Stimulated activated CD8-positive, alpha-beta memory T cell treated with anti-CD3 and anti-CD28 coated beads, Interleukin-12 subunit alpha, Interleukin-12 subunit beta, amount 100 ng/mL, for 24 hours (primary cell): Measurements from ENCODE around the gene GRHL1.

Experiments
- DNase-seq: peaks from one replicate; pipeline ENCODE4 v3.0.0-alpha.2; 2020; ENCODE audit errors: extremely low read depth

The GRHL1 gene

GRCh38 chr2:9993488-9994165 is 42.1 kb downstream of the GRHL1 start:
- DNase-seq, result no peak

GRCh38 chr2:9994462-9994861 is 43.0 kb downstream of the GRHL1 start:
- no peak for DNase-seq

- DNase-seq, result no peak
Measured at GRCh38 chr2:9995059-9995458, 43.6 kb downstream of the GRHL1 start.

- DNase-seq, result no peak
Measured at GRCh38 chr2:9996321-9996720, 44.8 kb downstream of the GRHL1 start.

- DNase-seq, result no peak
Measured at GRCh38 chr2:9997936-9998335, 46.4 kb downstream of the GRHL1 start.

- no peak for DNase-seq
Measured at GRCh38 chr2:9998916-9999654, 47.6 kb downstream of the GRHL1 start.

- no peak for DNase-seq
Measured at GRCh38 chr2:9999693-10000092, 48.2 kb downstream of the GRHL1 start.

GRCh38 chr2:10000541-10000940 is 49.0 kb downstream of the GRHL1 start:
- DNase-seq, result no peak

GRCh38 chr2:10001586-10001985 is 50.1 kb downstream of the GRHL1 start:
- DNase-seq, result no peak

GRCh38 chr2:10002109-10002508 is 50.6 kb downstream of the GRHL1 start:
- DNase-seq, result no peak

GRCh38 chr2:10002681-10003080 is 51.2 kb downstream of the GRHL1 start:
- no peak for DNase-seq

- DNase-seq, result no peak
Measured at GRCh38 chr2:10003206-10004125, 52.0 kb downstream of the GRHL1 start.

GRCh38 chr2:10004401-10004800 is 52.9 kb downstream of the GRHL1 start:
- no peak for DNase-seq

GRCh38 chr2:10004836-10005235 is 53.3 kb downstream of the GRHL1 start:
- no peak for DNase-seq

GRCh38 chr2:10005461-10006235 is 54.2 kb downstream of the GRHL1 start:
- no peak for DNase-seq

GRCh38 chr2:10006236-10007161 is 55.0 kb downstream of the GRHL1 start:
- no peak for DNase-seq

GRCh38 chr2:10007435-10007834 is 55.9 kb downstream of the GRHL1 start:
- DNase-seq, result no peak

- no peak for DNase-seq
Measured at GRCh38 chr2:10007921-10008808, 56.7 kb downstream of the GRHL1 start.

GRCh38 chr2:10008809-10009176 is 57.3 kb downstream of the GRHL1 start:
- DNase-seq, result no peak
